Stimulated activated CD8-positive, alpha-beta memory T cell treated with anti-CD3 and anti-CD28 coated beads, Interleukin-7, amount 100 ng/mL, for 4 hours (primary cell): ENCODE data around the gene PLEKHA7.
"Not testable (repeated sequence)": the region's sequence is repeated elsewhere in the genome, so short reads cannot be mapped to it uniquely, and the experiment has no call there.

Experiments
- DNase-seq, 2 donors: peaks; one replicate each; pipeline ENCODE4 v3.0.0-alpha.2; 2020; ENCODE audit warnings: low read depth in 2 of 2

The PLEKHA7 gene

GRCh38 chr11:16909359-16910035 lies 104.7 kb downstream of the PLEKHA7 start:
- no peak for DNase-seq

DNA sequence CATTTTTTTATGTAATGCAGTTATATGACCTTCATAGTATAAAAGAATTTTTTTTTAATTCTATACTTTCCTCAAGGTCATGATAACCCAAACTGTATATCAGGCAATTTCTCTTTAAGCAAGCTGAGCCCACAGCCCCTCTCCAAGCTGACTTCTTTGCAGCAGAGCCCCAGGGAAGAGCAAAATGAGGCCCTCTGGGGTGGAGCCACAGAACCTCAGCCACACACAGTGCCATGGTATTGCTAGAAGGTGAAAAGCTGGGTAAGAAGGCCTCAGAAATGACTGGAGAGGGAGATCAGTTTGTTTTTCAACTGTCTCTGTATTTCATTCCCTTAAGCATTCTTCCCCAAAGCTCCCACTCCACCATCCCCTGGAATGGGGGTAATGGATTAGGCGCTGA lies 108.8 kb downstream of the PLEKHA7 start:
- no peak for DNase-seq

DNA sequence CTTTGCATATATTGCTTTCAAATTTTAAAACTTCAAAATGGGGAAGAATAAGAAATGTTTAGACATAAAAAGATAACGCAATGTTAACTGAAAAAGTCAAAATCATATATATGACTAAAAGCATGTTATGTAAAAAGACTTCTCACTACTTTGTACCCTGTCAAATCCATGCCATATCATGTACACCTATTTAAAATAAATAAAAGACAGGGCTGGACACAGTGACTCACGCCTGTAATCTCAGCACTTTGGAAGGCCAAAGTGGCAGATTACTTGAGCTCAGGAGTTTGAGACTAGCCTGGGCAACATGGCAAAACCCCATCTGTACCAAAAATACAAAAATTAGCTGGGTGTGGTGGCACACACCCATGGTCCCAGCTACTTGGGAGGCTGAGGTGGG lies 109.5 kb downstream of the PLEKHA7 start:
- DNase-seq = not testable (repeated sequence)

- no peak for DNase-seq
Measured at GRCh38 chr11:16902781-16903378, 111.3 kb downstream of the PLEKHA7 start.

GRCh38 chr11:16902182-16902581 lies 112.0 kb downstream of the PLEKHA7 start:
- DNase-seq = no peak

DNA sequence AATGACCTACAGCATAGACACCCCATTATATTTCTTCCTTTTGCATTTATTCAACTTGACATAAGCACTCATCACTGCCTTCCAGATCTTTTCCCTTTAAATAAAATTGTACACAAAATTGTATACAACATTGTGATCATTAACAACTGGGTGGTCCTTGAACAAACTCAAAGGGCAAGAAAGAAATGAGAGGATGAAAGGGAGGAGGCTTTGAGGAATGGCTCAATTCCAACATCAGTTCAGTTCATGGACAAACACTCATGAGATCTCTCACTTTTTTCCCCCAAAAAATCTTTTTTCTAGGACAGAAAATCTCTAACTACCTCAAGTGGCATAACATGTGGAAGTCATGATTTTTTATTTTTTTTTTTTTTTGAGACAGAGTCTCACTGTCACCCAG lies 113.7 kb downstream of the PLEKHA7 start:
- DNase-seq = no peak

GRCh38 chr11:16899708-16900303 lies 114.4 kb downstream of the PLEKHA7 start:
- no peak for DNase-seq

DNA sequence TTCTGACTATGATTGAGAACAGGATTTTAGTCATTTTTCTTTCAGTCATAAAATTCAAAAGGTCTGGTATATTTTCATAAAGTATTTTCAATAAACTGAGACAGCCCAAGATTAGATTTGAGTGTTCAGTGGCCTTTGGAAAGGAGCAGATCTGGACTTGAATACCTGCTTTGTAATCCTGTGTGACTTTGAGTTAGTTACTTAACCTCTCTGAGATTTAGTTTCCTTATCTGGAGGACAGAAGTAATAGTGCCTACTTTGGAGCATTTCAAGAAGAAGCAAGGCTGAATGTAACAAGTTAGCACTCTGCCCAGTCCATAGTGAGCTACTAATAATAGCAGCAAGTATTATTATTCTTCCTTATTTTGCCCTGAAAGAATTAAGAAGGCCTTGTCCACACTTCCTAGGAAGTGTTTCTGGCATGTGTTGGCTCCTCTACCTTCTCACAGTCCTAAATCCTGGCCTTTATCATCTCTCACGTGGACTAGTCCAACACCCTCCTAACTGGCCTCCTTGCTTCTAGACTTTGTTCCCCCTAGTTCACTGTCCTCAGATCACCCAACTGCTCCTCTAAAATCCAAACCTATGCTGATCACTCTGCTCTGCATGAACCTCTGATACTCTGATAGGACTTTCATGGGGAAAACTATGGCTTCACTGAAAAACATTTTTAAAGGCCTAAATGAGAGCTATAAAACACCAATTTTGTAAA lies 115.8 kb downstream of the PLEKHA7 start:
- DNase-seq = no peak

GRCh38 chr11:16897470-16898061 lies 116.6 kb downstream of the PLEKHA7 start:
- DNase-seq = no peak

- no peak for DNase-seq
Measured at GRCh38 chr11:16896729-16897469, 117.3 kb downstream of the PLEKHA7 start.

- DNase-seq = no peak
Measured at GRCh38 chr11:16895306-16895705, 118.9 kb downstream of the PLEKHA7 start.

GRCh38 chr11:16893456-16894066 lies 120.7 kb downstream of the PLEKHA7 start:
- DNase-seq = no peak

DNA sequence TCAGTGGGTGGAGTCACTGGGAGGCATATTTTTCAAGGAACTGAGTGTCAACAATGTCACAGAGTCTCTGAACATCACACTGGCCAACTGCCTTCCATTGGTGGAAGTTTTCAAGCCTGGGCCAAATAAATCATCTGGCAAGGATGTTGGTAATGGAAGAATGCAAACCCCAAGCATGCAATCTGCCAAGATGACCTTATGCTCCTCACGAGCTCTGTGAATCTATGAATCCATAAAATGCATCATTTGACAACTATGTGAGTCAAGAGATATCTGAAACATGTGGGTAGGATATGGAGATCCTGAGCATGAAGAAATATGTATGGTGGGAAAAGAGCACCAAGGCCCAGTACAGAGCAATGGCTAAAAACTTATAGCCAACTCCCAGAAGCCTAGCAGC lies 122.2 kb downstream of the PLEKHA7 start:
- DNase-seq = no peak

- no peak for DNase-seq
Measured at GRCh38 chr11:16891165-16891564, 123.0 kb downstream of the PLEKHA7 start.

DNA sequence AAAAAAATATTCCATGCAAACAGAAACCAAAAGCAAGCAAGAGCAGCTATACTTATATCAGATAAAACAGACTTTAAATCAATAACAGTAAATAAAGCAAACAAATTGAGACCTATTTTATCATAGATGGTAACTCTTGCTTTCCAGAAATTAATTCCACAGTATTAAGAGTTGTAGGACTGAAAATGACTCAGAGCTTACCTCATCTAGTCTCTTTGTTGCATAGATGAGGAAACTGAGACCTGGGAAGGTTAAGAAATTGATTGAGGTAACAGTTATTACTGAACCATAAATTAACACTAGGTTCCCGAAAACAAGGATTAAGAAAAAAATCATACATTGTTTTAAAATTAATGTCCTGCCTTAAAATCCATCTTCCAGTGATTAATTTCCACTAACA lies 123.8 kb downstream of the PLEKHA7 start:
- no peak for DNase-seq

DNA sequence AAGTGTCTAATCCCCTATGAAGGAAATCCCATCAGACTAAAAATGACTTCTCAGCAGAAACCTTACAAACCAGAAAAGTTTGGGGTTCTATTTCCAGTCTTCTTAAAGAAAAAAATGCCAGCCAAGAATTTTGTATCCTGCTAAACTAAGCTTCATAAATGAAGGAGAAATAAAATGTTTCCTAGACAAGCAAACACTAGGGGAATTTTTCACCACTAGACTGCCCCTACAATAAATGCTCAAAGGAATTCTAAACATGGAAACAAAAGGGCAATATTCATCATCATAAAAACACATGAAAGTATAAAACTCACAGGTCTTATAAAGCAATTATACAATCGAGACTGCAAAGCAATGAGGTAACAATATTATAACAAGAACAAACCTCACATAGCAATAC lies 124.3 kb downstream of the PLEKHA7 start:
- no peak for DNase-seq

- DNase-seq = not testable (repeated sequence)
Measured at GRCh38 chr11:16889010-16889409, 125.2 kb downstream of the PLEKHA7 start.

DNA sequence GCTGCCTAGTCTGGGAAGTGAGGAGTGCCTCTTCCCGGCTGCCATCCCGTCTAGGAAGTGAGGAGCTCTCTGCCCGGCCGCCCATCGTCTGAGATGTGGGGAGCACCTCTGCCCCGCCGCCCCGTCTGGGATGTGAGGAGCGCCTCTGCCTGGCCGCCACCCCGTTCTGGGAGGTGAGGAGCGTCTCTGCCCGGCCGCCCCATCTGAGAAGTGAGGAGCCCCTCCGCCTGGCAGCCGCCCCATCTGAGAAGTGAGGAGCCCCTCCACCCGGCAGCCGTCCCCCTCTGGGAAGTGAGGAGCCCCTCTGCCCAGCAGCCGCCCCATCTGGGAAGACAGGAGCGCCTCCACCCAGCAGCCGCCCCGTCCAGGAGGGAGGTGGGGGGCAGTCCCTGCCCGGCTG lies 126.3 kb downstream of the PLEKHA7 start:
- not testable (repeated sequence) for DNase-seq

DNA sequence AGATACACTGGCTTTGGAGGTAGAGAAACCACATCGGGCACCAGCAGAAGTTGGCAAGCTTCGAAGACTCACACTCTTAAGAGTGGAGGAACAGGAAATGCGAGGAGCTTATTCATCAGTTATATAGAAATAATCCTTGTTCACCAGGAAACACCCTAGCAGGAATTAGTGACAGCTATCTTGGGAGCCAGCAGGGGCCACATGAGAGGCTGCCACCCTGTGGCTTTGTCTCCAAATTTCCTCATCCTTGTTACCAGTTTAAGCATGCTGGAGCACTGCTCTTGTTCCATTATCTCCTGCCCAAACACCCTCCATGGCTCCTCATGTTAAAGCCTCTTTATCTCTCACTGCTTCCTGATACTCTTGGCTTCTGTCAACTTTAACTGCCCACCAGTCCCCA lies 131.0 kb downstream of the PLEKHA7 start:
- no peak for DNase-seq

DNA sequence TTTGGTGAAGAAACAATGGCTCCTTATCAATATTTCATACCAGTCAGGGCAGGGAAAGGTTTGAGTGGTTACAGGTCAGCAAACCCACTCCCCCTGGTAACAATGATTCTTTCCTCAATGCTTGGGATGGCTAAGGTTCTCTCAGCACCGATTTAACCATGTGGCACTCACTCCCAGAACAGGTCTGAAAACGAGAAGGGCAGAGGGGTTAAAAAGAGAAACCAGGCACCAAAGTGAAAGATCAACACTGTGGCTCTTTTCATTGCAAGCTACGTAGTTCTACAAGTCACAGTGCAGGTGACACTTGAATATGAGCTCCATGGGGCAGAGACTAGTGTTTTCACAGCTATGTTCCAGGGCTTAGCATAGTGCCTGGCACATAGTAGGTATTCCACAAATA lies 132.4 kb downstream of the PLEKHA7 start:
- DNase-seq = no peak

- no peak for DNase-seq
Measured at GRCh38 chr11:16881074-16881709, 133.0 kb downstream of the PLEKHA7 start.
